HG03135 (cell line): ENCODE data around the gene KIAA1614.

Experiments
- ATAC-seq: cut with Tn5 transposase; IDR thresholded peaks from one replicate; pipeline ENCODE4 v1.9.1; 2021; ENCODE audit warnings: mild to moderate bottlenecking, moderate library complexity; ENCODE audit not compliant: unreplicated experiment

Gene KIAA1614

DNA sequence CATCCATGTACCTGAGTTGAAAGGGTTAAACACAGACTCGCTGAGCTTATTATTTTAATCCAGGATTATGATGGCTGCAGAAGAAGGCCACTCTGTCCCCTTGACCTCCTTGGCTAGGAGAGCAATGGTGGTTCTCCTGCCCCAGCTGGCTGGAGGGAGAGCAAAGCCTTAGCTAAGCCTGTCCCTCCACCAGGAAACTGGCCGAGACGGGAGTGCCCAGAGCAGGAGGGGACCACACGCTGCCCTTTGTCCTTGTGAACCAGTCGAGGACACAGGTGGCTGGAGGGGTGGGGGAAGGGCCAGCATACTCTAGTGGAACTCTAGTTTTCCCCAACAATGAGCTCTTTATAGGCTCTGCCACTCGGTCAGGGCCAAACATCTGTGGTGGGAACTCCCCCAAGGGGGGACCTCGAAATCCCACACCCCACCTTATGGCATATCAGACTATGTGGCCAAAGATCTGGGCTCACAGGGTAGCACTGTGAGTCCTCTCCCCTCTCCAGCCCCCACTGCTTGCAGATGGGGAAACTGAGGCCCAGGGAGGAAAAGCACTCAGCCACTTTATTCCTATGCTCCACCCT, 12.9 kb downstream of the KIAA1614 start:
- no peak for ATAC-seq

- no peak for ATAC-seq
Observed at GRCh38 chr1:180926164-180926981, 13.7 kb downstream of the KIAA1614 start.

DNA sequence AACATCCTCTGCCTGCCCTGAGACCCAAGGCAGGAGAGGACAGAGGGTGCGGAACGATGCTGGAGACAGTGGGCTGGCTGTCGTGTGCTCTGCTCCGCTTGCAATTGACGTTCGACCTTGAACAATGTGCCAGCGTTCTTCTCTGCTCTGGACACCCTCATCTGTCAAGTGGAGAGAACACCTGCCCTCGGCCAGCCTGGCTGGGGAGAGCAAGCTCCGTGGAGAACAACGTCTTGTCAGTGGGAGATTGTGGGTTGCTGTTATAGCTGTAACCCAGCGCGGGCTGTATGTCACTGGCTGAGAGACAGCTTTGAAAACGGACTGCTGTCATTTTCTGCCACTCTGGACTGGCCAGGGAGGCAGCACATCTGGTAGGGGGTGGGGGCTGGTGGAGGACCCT, 14.7 kb downstream of the KIAA1614 start:
- no peak for ATAC-seq

GRCh38 chr1:180927841-180928240, 15.1 kb downstream of the KIAA1614 start:
- ATAC-seq = no peak

DNA sequence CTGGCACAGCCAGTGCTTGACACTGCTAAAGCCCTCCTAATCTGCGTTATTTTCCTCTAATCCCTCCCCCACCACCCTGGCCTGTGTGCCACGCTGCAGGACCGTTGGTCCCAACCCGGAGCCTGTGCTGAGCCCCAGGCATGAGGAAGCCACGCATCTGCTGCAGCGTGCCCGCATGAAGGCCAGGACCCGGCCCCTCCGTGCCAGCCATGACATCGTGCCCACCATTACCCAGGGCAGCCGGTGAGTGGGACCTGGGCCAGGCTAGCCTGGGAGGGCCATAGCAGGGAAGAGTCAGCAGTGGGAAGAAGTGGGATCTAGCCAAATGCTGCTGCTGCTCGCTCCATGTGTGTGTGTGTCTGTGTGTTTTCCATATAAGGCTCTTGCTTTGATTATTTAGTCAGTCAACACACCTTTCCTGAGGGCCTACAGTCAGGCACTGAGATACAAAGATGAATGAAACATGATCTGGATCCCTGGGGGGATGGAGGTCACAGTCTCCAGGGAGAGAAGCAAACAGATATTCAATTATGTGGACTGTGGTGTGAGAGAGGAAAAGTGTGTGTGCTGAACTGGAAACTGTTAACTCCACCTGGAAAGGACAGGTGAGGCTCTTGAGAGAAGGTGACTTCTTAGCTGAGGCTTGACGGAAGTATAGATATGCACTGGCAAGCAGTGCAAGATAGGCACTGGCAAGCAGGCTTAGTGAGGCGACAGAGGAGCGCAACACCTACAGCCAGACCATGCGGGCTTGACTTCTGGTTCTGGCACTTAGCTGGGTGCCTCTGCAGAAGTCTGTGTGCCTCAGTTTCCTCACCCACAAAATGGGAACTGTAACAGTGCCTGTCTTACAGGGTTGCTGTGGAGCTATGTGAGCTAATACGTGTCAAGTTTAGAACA, 15.9 kb downstream of the KIAA1614 start:
- no peak for ATAC-seq

- ATAC-seq = no peak
Observed at GRCh38 chr1:180929389-180929788, 16.7 kb downstream of the KIAA1614 start.

- ATAC-seq = no peak
Observed at GRCh38 chr1:180930687-180931086, 18.0 kb downstream of the KIAA1614 start.

DNA sequence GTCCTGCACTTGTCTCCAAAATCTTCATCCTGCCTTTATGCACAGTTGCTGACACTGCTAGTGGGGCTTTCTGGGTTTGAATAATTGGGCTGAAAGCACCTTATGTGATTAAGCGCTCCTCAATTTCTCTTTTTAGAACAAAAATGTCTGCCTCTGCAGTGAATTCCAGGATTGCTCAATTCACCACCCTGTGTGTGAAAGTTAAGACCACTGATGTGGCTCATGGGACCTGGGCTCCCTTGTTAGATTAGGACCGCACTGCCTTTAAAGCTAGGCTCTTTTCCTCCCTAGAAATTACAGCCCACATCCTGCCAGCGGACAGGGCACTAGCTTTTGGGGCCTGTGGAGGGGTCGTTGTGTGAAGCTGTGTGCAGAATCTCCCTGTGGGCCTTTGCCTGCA, 18.8 kb downstream of the KIAA1614 start:
- no peak for ATAC-seq

DNA sequence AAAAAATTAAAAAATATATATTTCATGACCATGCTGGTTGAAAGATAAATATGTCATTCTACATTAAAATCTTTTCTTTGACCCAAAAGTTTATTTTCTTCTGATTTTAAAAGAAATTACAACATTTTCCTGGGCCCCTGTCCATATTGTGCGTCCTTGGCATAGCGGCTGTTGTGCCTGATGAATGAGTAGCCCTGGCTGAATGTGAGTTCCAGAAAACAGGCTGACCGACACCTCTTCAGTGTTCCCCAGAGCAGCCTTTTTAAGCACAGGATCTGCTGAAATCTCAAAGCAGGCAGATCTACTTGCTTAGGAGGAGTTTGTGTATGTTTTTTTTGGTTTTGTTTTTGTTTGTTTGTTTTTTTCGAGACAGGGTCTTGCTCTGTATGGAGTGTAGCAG, 19.7 kb downstream of the KIAA1614 start:
- no peak for ATAC-seq

- ATAC-seq = no peak
Observed at GRCh38 chr1:180933141-180933540, 20.4 kb downstream of the KIAA1614 start.

GRCh38 chr1:180934563-180934962, 21.9 kb downstream of the KIAA1614 start:
- no peak for ATAC-seq

- no peak for ATAC-seq
Observed at GRCh38 chr1:180935326-180936109, 22.8 kb downstream of the KIAA1614 start.

DNA sequence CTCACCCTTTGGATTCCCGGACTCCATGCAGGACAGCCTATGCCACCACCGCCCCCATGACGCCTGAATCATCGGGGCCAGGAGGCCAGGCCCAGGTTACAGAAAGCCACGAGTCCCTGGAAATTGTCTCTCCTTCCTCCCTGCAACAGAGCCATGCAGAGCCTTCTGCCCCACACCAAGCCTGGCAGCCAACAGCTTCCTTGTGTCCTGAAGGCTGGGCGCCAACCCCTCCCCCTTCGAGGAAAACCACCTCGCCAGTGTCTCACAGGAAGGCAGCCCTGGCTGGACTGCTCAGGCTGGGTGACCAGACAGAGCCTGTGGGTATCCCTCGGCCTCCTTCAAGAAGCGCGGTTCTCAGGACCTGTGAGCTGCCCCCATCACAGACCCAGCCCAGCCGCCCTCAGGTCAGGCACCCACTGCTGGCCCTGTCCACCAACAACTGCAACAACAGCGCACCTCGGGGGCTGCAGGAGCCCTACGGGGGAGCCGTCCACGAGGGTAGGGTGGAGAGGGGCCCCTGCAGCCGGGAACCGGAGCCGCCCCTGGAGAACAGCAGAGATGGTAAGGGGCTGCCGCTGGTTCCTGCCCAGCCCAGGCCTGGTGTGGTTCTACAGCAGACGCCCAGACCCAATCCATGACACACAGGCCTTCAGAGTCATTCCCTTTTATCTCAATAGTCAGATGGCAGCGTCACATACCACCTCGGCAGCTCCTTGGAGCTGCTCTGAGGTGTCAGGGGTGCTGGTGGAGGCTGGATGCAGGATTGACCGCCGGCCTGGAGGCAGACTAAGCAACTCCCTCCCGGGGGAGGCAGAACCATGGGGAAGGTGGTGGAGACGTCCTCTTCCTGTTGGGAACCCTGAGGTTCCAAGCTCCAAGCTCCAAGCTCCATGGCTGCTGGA, 23.7 kb downstream of the KIAA1614 start:
- no peak for ATAC-seq

- no peak for ATAC-seq
Observed at GRCh38 chr1:180937012-180937372, 24.3 kb downstream of the KIAA1614 start.

GRCh38 chr1:180937624-180938225, 25.0 kb downstream of the KIAA1614 start:
- no peak for ATAC-seq

DNA sequence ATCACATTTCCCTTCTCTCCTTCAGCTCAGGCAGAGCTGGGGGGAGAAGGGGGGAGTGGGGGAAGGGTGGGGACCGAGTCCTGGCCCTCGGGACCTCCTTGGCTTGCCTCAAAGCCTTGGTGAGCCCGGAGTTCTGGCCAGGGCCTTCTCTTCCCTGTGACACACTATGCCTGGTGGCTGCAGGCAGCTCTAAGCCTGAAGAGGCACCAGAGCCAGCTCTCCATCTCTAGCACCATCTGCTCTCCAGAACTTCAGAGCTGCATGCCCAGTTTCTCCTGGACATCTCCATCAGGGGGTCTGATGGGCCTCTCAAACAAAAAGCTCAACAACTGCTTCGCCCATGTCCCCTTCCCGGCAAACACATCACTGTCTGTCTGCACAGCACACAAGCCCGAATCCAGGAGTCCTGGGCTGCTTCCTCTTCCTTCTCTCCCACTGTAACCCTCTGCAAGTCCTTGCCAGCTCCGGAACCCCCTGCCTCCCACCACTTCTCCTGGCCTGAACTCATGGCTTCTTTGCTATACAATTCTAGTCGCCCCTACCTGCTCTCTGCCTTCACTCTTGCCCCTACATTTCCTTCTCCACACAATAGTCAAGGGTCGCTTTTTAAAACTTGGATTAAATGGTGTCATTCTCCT, 26.5 kb downstream of the KIAA1614 start:
- no peak for ATAC-seq

- no peak for ATAC-seq
Observed at GRCh38 chr1:180939711-180940103, 27.0 kb downstream of the KIAA1614 start.

DNA sequence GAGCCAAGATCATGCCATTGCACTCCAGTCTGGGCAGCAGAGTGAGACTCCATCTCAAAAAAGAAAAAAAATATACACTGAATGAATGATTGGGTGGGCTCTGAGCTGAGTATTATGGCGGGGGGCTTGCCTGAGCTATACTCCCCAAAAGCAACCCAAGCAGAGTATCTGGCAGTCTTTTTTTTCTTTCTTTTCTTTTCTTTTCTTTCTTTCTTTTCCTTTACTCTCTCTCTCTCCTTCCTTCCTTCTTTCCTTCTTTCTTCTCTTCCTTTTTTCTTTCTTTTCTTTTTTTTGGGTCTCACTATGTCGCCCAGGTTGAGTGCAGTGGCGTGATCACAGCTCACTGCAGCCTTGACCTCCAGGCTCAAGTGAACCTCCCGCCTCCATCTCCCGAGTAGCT, 27.7 kb downstream of the KIAA1614 start:
- ATAC-seq = no peak
